Islet of Langerhans (tissue), 1 donor: Measurements from ENCODE around the gene LCN9.
"Not testable (repeated sequence)": the region's sequence is repeated elsewhere in the genome, so short reads cannot be mapped to it uniquely, and the experiment has no call there.

Experiments
- FAIRE-seq: peaks from one replicate; lab custom pipeline; 2011; peaks lifted over from hg19 to GRCh38; lab: Jason Lieb, UNC

LCN9 gene

DNA sequence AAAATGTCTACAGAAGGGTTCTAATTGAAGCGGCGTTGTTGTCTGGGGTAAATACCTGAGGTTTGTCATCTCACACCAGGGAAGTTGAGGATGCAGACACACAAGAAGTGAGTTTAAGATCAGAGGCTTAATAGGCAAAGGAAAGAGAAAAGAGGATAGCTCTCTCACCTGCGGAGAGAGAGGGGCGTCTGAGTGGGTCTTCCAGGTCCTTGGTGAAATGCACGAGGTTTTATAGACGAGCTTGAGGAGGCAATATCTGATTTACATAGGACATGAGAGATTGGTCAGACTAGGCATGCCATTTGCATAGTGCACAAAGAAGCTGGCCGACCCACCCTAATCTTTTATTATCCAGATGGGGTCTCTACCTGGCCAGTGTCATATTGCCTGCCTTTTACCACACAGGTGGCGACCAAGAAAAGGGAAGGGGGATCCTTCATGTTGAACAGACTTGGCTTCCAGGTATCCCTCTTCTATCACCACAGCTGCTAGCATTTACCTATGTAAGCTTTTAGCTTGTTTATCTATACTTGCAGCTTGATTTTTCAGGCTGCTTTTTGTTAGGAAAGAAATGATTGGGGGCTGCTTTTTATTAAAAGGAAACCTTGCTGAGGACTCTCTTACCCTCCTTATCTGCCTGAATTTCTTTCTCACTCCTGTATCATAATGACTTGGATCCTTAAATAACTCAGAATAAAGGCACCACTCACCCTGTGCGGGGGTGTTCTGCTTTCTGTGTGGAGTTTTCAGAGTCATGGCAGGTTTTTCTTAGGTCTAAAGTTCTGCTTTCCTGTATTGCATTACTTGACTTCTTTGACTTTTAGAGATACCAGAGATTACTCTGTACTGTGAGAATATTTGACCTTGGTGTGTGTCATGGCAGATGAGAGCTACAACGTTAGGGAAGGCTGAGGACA lies 14.4 kb upstream of the LCN9 start:
- no peak for FAIRE-seq

DNA sequence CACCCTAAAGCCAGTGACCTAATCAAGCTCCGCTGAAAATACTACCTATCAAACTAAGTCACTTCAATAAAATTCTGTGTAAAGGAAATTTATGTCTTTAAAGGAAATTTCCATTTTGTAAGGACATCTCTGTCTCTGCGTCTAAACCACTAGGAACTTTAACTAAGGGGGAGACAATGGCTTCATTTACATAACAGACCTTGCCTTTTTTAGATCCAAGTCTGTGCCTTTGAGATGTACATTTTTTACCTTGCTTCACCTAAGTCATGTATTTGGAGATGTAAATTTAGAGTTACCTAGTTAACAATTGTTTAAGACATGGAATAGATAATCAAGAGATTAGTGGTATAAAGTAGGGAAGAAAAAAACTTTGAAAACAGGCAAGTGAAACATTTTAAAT lies 13.6 kb upstream of the LCN9 start:
- no peak for FAIRE-seq

DNA sequence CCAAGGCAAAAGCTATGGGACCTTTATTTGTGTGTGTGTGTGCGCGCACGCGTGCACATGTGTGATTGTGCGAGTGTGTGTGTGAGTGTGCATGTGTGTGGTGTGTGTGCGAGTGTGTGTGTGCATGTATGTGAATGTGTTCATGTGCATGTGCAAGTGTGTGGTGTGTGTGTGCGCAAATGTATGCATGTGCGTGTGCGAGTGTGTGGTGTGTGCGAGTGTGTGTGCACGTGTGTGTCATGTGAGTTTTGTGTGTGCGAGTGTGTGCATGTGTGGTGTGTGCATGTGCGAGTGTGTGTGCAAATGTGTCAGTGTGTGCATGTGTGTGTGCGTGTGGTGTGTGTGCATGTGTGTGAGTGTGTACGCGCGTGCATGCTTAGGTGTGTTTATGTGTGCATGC lies 12.7 kb upstream of the LCN9 start:
- FAIRE-seq = no peak

DNA sequence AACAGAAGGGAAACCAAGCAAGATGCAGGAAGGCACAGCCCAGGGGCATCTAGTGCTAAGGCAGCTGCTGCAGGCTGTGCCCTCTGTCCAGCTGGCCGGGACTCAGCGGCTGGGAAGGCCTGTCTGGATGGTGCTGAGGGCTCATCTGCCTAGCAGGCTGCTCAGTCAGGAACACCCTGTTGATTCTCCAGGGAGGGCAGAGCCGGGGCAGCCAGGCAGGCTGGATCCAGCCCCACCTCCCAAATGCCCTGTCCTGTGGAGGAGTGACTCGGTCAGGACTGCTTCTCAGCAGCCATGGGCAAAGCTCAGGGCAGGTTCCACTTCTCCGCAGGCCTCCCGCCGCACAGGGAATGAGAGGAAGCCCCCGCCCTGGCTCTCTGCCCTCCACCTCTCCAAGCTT lies 7.8 kb upstream of the LCN9 start:
- no peak for FAIRE-seq

DNA sequence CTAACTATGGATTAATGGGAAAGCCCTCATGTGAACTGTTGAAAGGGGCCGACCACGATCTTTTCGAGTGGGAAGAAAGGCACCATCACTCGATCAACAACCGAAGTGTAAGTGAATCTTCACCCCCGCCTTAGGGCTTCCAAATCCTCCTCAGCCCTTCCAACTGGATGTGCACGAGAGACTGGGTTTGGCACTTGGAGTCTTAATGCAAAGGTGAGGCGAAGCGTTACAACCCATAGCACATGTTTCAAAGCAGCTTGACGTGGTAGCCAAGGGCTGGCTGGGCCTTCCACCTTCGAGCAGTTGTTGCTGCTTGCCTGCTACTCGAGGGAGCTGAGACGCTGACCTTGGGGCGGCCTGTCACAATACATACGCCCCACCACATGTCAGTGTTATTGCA lies 5.7 kb upstream of the LCN9 start:
- no peak for FAIRE-seq

DNA sequence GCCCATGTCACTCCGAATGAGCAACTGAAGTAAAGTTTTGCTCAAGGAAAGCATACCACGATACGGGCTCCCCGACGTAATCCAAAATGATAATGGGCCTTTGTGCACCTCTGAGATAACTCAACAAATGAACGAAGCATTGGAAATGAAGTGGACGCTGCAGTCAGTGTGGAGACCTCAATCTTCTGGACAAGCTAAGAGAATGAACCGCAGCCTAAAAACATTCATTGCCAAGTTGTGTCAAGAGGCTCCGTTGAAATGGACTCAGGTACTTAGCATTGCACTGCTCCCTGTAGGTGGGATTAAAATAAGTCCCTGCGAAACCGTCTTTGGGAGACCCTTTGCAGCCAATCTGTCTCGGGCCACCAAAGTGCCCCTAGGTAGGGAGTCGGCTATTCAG lies 3.9 kb upstream of the LCN9 start:
- FAIRE-seq = no peak

DNA sequence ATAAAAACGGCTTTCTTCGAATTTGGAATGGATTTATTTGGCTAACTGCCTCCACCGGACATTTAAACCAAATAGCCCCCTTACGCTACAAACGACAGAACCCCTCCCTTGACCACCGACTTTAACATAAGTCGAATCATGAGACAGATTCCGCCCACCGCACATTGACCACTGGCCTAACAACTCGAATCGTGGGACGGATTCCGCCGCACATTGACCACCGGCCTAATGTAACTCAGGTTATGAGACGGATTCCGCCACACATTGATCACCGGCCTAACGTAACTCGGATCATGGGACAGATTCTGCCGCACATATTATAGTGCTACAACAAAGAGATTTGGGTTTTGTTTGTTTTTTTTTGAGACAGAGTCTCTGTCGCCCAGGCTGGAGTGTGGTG lies 2.7 kb upstream of the LCN9 start:
- no peak for FAIRE-seq

DNA sequence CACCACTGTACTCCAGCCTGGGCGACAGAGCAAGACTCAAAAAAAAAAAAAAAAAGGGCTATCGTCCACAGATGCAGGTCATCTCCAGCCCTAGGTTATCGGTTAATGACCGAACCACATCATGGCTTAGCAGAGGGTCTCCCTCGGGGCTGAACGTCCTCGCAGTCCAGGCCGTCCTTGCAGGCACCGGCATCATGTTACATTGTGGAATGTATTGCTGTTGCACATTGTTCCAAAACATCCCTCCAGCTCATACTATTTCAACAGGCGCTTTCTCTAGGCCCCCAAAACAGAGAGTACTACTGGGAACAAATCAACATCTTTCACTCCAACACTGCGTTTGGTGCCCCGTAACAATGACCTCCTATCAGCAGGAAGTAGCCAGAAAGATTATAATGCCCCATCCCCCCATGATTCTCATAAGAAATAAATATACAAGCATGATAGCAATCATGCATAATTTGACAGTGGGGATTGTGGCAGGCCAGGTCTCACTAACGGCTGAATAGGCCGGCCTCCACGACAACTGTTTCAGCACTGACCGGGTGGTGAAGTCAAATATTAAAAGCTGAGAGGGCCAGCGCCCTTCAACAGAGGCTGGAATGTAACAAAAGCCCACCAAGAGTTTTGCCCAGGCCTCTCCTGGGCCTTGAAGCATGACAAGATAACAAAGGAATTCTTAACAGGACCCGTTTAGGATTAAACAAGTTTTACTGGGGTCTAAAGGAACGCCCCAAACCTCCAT lies 1.1 kb upstream of the LCN9 start:
- no peak for FAIRE-seq

DNA sequence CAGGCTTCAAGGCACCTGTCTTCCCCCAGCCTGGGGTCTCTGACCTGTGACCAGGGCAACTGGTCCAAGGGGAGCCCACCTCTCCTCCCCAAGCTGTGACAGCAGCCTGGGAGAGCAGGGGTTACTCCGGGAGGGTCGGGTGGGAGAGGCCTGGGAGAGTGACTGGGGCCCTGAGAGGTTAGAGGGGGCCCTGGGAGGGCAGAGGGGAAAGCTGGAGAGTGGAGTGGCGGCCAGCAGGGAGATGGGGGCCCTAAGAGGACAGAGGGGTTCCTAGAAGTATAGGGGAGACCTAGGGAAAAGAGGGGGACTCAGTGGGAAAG lies 302 bp downstream of the LCN9 start:
- no peak for FAIRE-seq

DNA sequence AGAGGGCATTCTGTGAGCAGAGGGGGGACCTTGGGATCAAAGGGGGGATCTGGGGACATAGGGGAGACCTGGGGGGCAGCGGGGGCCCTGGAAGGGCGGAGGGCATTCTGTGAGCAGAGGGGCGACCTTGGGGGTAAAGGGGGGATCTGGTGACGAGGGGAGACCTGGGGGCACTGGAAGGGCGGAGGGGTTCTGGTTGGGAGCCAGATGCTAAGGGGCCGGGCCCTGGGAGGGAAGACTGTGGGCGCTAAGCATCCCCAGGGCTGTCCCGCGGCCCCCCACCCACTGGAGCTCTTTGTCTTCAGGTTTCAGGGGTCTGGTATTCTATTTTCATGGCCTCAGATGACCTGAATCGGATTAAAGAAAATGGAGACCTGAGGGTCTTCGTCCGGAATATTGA lies 748 bp downstream of the LCN9 start:
- FAIRE-seq = no peak

DNA sequence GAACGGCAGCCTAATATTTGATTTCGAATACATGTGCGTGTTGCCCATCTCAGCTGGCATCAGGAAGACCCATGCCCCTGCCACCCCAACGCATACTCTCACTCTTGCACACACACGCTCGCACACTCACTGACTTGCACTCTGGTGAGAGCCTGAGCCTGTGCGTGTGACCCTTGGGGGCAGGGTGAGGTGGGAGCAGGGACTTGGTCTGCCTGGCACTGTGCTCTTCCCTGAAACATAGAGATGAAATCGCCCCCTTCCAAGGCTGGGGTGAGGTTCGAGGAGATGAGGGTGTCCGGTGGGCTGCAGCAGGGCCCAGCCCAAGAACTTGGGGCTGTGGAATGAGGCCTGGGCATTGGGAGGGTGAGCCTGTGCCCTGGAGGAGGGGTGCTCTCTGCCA lies 1.2 kb downstream of the LCN9 start:
- no peak for FAIRE-seq

DNA sequence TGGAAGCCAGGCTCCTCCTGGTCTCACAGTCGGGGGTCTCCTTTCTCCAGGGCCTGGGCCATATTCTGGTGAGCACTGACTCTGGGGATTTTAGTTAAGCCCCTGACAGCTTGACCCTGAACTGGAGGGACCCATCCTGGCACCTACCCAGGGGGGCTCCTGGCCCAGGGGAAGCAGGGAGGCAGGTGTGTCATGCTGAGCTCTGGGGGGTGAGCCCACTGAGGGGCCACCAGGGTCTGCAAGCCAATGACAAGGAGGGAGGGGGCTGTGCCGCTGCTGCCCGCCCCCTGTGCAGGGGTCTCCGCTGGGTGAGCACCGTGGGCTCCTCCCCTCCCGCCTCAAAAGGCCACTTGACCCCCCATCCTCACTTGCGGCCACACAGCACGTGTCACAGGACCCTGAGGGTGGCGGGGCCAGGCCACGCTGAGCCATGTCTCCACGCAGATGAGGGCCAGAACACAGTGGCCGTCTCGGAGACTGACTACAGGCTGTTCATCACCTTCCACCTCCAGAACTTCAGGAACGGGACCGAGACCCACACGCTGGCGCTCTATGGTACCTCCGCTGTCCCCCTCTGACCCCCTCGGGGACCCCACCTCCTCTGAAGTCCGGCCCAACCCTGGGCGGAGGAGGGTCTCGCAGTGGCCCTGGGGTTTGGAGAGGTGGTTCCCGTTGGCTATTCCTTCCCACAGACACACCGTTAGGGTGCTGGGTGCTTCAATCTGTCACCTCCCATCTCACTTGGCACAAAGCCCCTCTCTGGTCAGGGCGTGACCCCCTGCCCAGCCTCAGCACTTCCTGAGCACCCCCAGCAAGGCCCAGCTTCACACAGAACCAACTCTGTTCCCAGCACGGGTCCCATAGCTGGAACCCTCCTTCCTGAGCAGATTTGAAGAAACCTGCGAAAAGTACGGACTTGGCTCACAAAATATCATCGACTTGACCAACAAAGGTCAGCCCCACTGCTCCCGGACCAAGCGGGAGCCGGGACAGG lies 2.0 kb downstream of the LCN9 start:
- no peak for FAIRE-seq

DNA sequence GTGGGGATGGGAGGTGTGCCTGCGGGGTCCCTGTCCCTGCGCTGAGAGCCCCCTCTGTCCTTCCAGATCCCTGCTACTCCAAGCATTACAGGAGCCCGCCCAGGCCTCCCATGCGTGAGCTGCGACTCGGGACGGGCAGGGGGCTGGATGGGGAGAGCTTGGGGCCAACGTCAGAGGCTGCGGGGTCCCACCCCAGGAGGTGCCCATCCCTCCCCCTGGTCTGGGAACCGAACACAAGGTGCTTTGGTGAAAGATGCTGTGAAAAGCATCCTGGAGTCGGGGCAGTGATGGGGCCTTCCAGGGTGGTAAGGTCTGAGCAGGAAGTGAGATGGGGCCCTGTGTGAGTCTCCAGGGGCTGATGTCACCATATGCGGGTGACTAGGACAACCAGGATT lies 2.7 kb downstream of the LCN9 start:
- FAIRE-seq = no peak

DNA sequence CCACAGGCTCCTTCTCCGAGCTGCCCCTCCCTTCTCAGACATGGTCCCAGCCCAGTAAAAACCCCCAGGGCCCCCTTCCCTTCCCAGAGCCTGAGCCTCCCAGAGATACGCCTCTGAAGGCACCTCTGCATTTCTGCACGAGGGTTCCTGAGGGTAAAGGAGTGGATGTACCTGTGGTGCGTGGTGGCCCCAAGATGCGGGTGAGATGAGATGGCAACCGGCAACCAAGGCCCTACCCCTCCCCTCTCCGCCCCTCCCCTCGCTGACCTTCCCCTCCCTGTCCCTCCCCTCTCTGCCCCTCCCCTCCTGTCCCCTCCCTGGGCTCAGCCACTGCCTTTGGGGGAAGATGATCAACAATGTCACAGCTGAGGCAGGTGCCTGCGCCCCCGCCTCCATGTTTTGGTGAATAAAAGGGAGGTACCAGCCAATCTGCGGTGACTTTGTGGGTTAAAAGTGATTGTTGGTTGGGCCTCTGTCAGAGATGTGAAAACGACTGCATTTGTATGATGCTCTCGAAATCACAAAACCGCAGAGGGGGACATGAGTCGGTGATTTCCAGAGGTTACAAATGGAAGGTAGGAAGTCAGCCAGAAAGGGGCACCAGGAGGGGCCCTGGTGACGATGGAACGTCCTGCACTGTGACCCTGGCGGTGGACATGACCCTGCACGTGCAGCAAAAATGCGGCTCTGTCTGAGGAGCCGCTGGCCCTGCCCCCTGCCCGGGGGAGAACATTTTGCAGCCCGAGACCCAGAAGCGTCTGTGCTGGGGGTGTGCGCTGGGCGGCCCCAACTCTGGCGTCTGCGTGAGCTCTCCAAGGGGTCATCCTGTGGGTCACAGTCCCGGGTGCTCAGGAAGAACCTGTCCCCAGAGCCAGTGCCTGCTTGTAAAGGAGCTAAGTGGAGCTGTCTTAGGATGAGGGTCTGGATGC lies 3.7 kb downstream of the LCN9 start:
- no peak for FAIRE-seq

DNA sequence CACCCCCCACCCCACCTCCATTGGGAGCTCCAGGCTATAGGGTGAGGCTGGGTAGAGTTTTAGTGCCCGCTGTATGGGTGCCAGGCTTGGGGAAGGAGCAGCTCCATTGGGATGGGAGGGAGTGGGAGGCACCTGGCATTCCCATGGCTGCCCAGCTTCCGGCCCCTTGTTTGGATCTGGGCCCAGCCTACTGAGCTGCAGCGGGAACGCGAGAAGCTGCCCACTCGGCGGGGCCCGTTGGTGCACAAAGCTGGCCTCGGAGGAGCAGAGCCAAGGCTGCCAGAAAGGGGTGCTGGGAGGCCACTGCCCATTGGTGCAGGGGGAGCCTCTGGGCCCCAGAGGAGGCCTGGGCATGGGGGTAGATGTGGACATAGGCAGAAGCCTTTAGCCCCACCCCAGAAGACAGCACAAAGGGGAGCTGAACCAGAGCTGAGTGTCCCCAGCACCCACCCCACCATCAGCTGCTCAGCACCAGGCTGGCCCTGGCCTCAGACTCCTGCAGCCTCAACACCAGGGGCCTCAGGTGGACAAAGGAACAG lies 4.4 kb downstream of the LCN9 start:
- FAIRE-seq = no peak

DNA sequence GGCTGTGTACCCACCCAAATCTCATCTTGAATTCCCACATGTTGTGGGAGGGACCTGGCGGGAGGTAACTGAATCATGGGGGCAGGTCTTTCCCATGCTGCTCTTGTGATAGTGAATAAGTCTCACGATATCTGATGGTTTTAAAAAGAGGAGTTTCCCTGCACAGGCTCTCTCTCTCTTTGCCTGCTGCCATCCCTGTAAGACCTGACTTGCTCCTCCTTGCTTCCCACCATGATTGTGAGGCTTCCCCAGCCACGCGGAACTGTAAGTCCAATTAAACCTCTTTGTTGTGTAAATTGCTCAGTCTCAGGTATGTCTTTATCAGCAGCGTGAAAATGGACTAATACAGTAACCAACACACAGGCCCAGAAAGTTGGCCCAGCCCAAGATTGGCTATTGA lies 5.9 kb downstream of the LCN9 start:
- FAIRE-seq = not testable (repeated sequence)

DNA sequence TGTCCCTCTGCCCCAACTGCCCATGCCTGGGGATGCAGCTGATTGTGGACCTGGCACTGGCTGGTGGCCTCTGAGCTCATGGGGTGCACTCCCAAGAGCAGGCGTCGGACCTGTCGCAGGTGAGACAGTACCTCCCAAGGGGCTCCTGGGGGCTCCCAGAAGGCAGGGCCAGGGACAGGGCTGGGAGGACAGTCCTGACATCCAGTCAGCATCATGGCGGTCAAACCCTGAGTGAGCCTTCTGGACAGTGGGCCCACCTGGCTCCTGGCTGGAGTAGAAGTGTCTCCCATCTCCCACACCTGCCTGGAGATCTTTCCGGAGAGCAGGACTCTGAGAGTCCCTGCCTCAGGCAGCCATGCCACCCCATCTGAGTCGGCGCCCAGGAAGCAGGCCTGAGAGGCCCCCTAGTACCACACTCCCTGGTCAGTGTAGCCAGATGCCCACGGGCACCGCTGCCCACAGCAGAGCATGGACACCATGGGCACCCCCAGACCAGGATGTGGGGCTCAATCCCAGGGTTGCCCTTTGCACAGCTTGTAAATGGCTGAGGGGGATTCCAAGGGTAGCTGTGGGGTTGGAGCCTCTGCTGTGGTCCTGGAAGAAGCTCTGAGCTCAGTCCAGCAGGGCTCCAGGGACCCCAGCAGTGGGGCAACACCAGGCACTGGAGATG lies 6.6 kb downstream of the LCN9 start:
- no peak for FAIRE-seq

DNA sequence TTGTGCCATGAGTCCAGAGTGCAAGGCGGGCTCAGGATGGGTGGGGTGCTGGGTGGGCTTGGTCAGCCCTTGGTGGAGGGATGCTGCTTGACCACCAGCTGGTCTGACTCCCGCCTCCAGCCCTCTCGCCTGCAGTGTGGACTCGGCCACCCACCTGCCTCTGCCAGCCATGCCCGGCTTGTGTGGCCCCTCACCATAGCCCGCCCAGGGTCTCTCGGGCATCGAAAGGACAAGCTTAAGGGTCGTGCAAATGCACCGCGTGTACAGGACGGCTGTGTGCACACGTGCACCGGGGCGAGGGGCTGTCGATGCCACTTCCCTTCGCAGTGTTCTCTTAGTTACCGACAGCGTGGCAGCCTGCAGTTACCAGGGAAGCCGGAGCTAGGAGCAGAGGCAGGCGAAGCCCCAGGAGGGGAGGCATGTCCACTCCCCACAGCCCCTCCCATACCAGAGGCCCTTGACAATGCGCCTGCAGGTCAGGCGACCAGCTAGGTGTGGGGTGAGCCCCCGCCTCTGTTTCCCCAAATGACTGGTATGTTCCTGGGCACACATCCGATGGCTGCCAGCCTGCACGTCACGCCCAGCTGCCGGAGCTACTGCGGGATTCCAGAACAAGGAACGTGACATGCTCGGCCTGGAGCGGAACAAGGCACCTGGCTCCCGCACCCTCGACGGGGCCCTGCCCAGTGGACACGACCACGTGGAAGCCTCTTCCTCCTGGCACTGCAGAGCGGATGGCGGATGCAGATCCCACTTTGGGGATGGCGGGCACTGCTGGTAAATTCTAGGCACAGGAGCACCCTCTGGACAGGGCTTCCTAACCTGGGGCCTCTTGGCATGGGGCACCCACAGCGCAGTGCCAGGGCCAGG lies 7.8 kb downstream of the LCN9 start:
- no peak for FAIRE-seq

DNA sequence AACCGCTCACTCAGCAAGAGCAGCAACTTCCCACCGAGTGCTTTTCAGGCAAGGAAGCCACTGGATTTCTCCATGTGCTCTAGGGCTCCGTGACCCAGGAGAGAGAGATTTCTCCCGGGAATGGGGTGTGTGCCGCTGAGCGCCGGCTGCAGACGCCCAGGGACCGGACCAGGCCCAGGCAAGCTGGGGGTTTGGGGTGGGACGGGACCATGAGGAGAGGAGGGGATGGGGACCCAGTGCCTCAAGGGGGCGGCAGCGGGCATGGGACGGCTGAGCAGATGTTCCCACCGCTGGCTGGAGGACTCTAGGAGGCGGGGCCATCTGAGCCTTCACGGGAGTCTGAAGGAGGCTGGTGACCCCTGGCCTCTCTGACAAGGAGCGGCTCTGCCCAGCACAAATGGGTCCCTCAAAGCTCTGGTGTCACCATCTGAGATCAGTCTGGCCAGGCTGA lies 8.5 kb downstream of the LCN9 start:
- no peak for FAIRE-seq

DNA sequence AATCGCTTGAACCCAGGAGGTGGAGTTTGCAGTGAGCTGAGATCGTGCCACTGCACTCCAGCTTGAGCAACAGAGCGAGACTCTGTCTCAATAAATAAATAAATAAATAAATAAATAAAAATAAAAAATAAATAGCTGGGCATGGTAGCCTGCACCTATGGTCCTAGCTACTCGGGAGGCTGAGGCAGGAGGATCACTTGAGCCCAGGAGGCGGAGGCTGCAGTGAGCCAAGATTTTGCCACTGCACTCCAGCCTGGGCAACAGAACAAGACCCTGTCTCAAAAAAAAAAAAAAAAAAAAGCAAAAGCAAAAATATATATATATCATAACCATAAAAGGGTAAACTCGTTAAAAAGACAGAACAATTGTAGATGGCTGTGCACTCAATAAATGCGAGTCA lies 9.7 kb downstream of the LCN9 start:
- not testable (repeated sequence) for FAIRE-seq
